DND-41 (cell line): ENCODE measurements around the gene NR5A2.

ENCODE experiments used
- ATAC-seq: fragments of 200-7000 bp; cut with Tn5 transposase; 3 replicates; pipeline ENCODE4 v1.9.1; 2021; ENCODE audit warnings: low read depth; ENCODE audit not compliant: insufficient read depth
- DNase-seq: peaks from one replicate; pipeline ENCODE4 v3.0.0-alpha.2; 2020
- H2AFZ ChIP-seq: 2 replicates; pipeline ENCODE4 v1.6.0; 2012; ENCODE audit warnings: low read depth, low read length
- H3K27ac ChIP-seq: 2 replicates; pipeline ENCODE4 v1.5.1; 2012; ENCODE audit warnings: low read length, inconsistent platforms
- H3K27me3 ChIP-seq: fragments of 200-600 bp; sonication (generic); 2 replicates; pipeline ENCODE4 v1.6.0; 2012; ENCODE audit warnings: low read length, mild to moderate bottlenecking, inconsistent platforms; ENCODE audit not compliant: insufficient read depth, poor library complexity
- H3K36me3 ChIP-seq: 2 replicates; pipeline ENCODE4 v1.5.1; 2012; ENCODE audit warnings: low read length, inconsistent platforms; ENCODE audit not compliant: insufficient read depth
- H3K4me1 ChIP-seq: 2 replicates; pipeline ENCODE4 v1.5.1; 2012; ENCODE audit warnings: mild to moderate bottlenecking, low read length; ENCODE audit not compliant: insufficient read depth
- H3K4me2 ChIP-seq: 2 replicates; pipeline ENCODE4 v1.6.0; 2012; ENCODE audit warnings: mild to moderate bottlenecking, moderate library complexity, low read length, inconsistent platforms; ENCODE audit not compliant: insufficient read depth
- H3K4me3 ChIP-seq, 2 experiments: fragments of 200-600 bp in 1 of 2; shearing (Covaris generic) in 1 of 2; 2 replicates each; pipeline ENCODE4 v1.5.1; 2012 to 2016; ENCODE audit warnings: inconsistent platforms in 2 of 2, low read length in 2 of 2, mild to moderate bottlenecking in 2 of 2, low read depth in 1 of 2, moderate library complexity in 1 of 2
- H3K79me2 ChIP-seq: 2 replicates; pipeline ENCODE4 v1.6.0; 2012; ENCODE audit warnings: low read length, inconsistent platforms; ENCODE audit not compliant: insufficient read depth
- H3K9ac ChIP-seq: 2 replicates; pipeline ENCODE4 v1.6.0; 2012; ENCODE audit warnings: low read depth, mild to moderate bottlenecking, inconsistent platforms, low read length, moderate library complexity
- H3K9me3 ChIP-seq: 2 replicates; pipeline ENCODE4 v1.5.1; 2012; ENCODE audit warnings: low read length, moderate library complexity, mild to moderate bottlenecking, inconsistent platforms; ENCODE audit not compliant: insufficient read depth, severe bottlenecking
- H4K20me1 ChIP-seq: 2 replicates; pipeline ENCODE4 v1.6.0; 2012; ENCODE audit warnings: low read length; ENCODE audit not compliant: insufficient read depth
- CTCF ChIP-seq: IDR thresholded peaks from 2 replicates; pipeline ENCODE4 v1.5.1; 2012; ENCODE audit warnings: borderline replicate concordance, low read length, moderate library complexity, mild to moderate bottlenecking; ENCODE audit not compliant: poor library complexity, severe bottlenecking; ENCODE audit errors: extremely low read depth
- EZH2 ChIP-seq: IDR thresholded peaks from 3 replicates; pipeline ENCODE4 v1.6.1; 2012; ENCODE audit warnings: borderline replicate concordance, low read depth, mild to moderate bottlenecking, moderate library complexity, low read length, inconsistent platforms; ENCODE audit not compliant: severe bottlenecking

Gene NR5A2

DNA sequence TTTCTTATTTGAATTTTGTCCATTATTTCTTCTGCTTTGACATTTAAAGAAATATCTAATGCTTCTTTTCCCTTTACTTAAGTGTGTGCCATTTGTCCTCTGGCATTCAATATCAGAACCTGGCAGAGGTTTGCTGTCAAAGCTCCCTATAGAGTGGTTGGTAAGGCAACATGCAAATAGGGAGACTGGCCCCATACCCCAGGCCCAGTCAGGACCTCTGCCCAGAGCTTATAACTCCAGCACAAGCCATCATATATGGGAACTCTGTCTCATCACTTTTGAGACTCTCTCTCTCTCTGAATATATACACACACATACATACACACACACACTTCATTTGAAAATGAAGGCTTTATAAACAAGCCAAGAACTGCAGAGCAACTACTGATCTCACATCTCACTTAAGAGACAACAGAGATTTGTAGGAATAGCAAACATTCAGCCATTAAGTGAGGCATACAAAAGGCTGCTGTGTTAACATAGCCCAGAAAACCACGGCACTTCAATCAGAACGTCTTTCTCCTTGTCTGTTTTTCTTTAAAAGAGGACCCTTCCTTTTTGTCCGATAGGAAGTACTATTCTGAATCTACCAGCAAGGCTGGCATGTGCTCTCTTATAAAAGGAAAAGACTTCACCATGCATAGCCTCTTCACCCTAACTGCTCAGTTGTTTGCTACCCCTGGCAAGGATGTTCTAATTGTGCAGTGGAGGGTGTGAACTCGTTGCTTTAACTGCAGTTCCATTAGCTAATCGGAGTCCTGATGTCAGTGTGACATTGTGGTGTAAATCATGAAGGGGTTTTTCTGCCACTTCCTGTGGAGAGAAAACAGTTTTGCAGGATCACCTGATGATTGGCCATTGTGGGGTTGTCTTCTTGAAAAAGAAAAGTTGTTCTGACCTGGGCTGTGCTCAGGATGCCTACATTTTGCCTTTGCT is 101.7 kb downstream of the NR5A2 start:
- peak; percentile 47; the same call in 2 of the 3 replicates for ATAC-seq
- no peak overlapping the region for H3K4me2 ChIP-seq
- H4K20me1 ChIP-seq: no peaks in the 10 kb centered on the region

DNA sequence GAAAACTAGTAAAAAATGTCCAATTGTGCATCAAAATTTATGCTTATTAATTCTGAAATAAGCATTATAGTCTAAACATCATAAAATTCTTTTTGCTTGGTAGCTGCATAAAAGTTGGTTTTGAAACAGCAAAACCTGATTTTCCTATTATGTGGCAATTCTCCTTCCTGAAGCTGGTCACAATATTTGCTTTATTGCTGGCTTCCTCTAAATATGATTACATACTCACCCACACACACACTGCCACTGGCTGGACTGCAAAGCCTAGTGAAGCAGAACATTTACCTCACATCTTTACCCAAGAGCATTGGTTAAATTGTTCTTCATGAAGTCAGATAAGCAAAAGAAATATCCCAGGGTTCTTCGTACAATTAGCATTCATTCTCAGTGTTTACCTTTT is 103.0 kb downstream of the NR5A2 start:
- H3K27me3 ChIP-seq: peaks cover 9% of the 10 kb centered on the region
- no peaks in the 10 kb centered on the region for H4K20me1 ChIP-seq
- H3K36me3 ChIP-seq: no peaks in the 10 kb centered on the region
- no peaks in the 10 kb centered on the region for H3K9me3 ChIP-seq
- DNase-seq (no peak), ATAC-seq (no peak)
- no peak overlapping the region for H3K4me2 ChIP-seq
- TF ChIP-seq EZH2: no peak
- no peak for TF ChIP-seq CTCF
- H3K79me2 ChIP-seq: no peaks in the 10 kb centered on the region
- no peak overlapping the region for H3K9ac ChIP-seq
- no peak overlapping the region for H2AFZ ChIP-seq
- no peak overlapping the region for H3K27ac ChIP-seq
- no peaks in the 10 kb centered on the region for H3K4me1 ChIP-seq
- H3K4me3 ChIP-seq: no peak overlapping the region

More for the DNA sequence above, 101.7 kb downstream of the NR5A2 start:
- TF ChIP-seq CTCF: no peak
- no peak for TF ChIP-seq EZH2
- H3K79me2 ChIP-seq: no peaks in the 10 kb centered on the region
- DNase-seq: no peak
- H3K9me3 ChIP-seq: no peaks in the 10 kb centered on the region
- no peak overlapping the region for H2AFZ ChIP-seq
- H3K4me3 ChIP-seq: no peak overlapping the region
- H3K36me3 ChIP-seq: no peaks in the 10 kb centered on the region
- H3K9ac ChIP-seq: no peak overlapping the region
- H3K27me3 ChIP-seq: peaks cover 11% of the 10 kb centered on the region
- no peaks in the 10 kb centered on the region for H3K4me1 ChIP-seq
- no peak overlapping the region for H3K27ac ChIP-seq

GRCh38 chr1:200131551-200132125 is 104.1 kb downstream of the NR5A2 start:
- no peak for ATAC-seq
- DNase-seq: no peak
- Histone ChIP-seq H3K36me3 (no peaks in the 10 kb centered on the region), H3K9me3 (no peaks in the 10 kb centered on the region), H3K27ac (no peak overlapping the region), H4K20me1 (no peaks in the 10 kb centered on the region), H3K9ac (no peak overlapping the region), H3K79me2 (no peaks in the 10 kb centered on the region), H3K4me2 (no peak overlapping the region), H3K27me3 (peaks cover 9% of the 10 kb centered on the region), H2AFZ (no peak overlapping the region), H3K4me1 (no peaks in the 10 kb centered on the region), H3K4me3 (no peak overlapping the region)
- no peak for TF ChIP-seq EZH2
- TF ChIP-seq CTCF: no peak
